PC-3 (cell line): ENCODE data around the gene CYP8B1.

Source experiments
- EZH2 ChIP-seq: fragments of 300-600 bp; sonication (generic); IDR thresholded peaks from one replicate; pipeline ENCODE4 v1.6.1; 2017; ENCODE audit warnings: antibody characterized with exemption, mild to moderate bottlenecking, low read length; ENCODE audit not compliant: unreplicated experiment
- TF ChIP-seq, protein P1 (sequence below): fragments of 300-600 bp; sonication (generic); conservative IDR thresholded peaks from 2 replicates; pipeline ENCODE4 v1.5.1; 2017; ENCODE audit warnings: antibody characterized with exemption, low read depth, mild to moderate bottlenecking, low read length

GRCh38 chr3:42831321-42831713 is 44.4 kb downstream of the CYP8B1 start:
- TF ChIP-seq, protein P1, sequence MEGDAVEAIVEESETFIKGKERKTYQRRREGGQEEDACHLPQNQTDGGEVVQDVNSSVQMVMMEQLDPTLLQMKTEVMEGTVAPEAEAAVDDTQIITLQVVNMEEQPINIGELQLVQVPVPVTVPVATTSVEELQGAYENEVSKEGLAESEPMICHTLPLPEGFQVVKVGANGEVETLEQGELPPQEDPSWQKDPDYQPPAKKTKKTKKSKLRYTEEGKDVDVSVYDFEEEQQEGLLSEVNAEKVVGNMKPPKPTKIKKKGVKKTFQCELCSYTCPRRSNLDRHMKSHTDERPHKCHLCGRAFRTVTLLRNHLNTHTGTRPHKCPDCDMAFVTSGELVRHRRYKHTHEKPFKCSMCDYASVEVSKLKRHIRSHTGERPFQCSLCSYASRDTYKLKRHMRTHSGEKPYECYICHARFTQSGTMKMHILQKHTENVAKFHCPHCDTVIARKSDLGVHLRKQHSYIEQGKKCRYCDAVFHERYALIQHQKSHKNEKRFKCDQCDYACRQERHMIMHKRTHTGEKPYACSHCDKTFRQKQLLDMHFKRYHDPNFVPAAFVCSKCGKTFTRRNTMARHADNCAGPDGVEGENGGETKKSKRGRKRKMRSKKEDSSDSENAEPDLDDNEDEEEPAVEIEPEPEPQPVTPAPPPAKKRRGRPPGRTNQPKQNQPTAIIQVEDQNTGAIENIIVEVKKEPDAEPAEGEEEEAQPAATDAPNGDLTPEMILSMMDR: peak; percentile 91
- no peak for TF ChIP-seq EZH2
